ENCODE measurements around the gene OR56A4.

Gene OR56A4

GRCh38 chr11:6006395-6006794 is 351 bp downstream of the OR56A4 start:
- Histone ChIP-seq H3K27ac (ENCODE audit: low read depth, low read length) (no peak overlapping the region), H3K36me3 (ENCODE audit: control insufficient read depth in 5 of 5, insufficient read depth in 5 of 5, low read length in 5 of 5) (no peaks in the 10 kb centered on the region), H3K9me3 (ENCODE audit: control insufficient read depth in 5 of 5, low read length in 5 of 5) (no peaks in the 10 kb centered on the region), H3K27me3 (ENCODE audit: control insufficient read depth in 5 of 5, insufficient read depth in 4 of 5, low read length in 5 of 5) (peaks cover 0 to under 1% (median 0%) of the 10 kb centered on the region in 5 donors), H3K4me1 (ENCODE audit: control insufficient read depth in 5 of 5, insufficient read depth in 5 of 5, low read length in 5 of 5) (no peaks in the 10 kb centered on the region), H3K9ac (ENCODE audit: low read length in 5 of 5) (no peak overlapping the region), H3K4me3 (ENCODE audit: low read depth in 1 of 5, low read length in 5 of 5) (no peak overlapping the region)

GRCh38 chr11:6002202-6002699 is 4.5 kb downstream of the OR56A4 start:
- Histone ChIP-seq H3K27ac (ENCODE audit: low read depth, low read length) (no peak overlapping the region), H3K27me3 (ENCODE audit: control insufficient read depth in 5 of 5, insufficient read depth in 4 of 5, low read length in 5 of 5) (no peaks in the 10 kb centered on the region), H3K9me3 (ENCODE audit: control insufficient read depth in 5 of 5, low read length in 5 of 5) (no peaks in the 10 kb centered on the region), H3K9ac (ENCODE audit: low read length in 5 of 5) (no peak overlapping the region), H3K36me3 (ENCODE audit: control insufficient read depth in 5 of 5, insufficient read depth in 5 of 5, low read length in 5 of 5) (no peaks in the 10 kb centered on the region), H3K4me1 (ENCODE audit: control insufficient read depth in 5 of 5, insufficient read depth in 5 of 5, low read length in 5 of 5) (no peaks in the 10 kb centered on the region), H3K4me3 (ENCODE audit: low read depth in 1 of 5, low read length in 5 of 5) (no peak overlapping the region)

- H3K27ac ChIP-seq (ENCODE audit: low read depth, low read length): no peak overlapping the region
- H3K4me3 ChIP-seq (ENCODE audit: low read depth in 1 of 5, low read length in 5 of 5): no peak overlapping the region
- H3K36me3 ChIP-seq (ENCODE audit: control insufficient read depth in 5 of 5, insufficient read depth in 5 of 5, low read length in 5 of 5): no peaks in the 10 kb centered on the region
- peaks cover 0 to 4% (median 0%) of the 10 kb centered on the region in 5 donors for H3K27me3 ChIP-seq (ENCODE audit: control insufficient read depth in 5 of 5, insufficient read depth in 4 of 5, low read length in 5 of 5)
- peaks cover 0 to 9% (median 3%) of the 10 kb centered on the region in 5 donors for H3K4me1 ChIP-seq (ENCODE audit: control insufficient read depth in 5 of 5, insufficient read depth in 5 of 5, low read length in 5 of 5)
- H3K9ac ChIP-seq (ENCODE audit: low read length in 5 of 5): no peak overlapping the region
- H3K9me3 ChIP-seq (ENCODE audit: control insufficient read depth in 5 of 5, low read length in 5 of 5): no peaks in the 10 kb centered on the region
These were observed 12.0 kb downstream of the OR56A4 start for GRCh38 chr11:5994791-5995190.

- no peaks in the 10 kb centered on the region for H3K36me3 ChIP-seq (ENCODE audit: control insufficient read depth in 5 of 5, insufficient read depth in 5 of 5, low read length in 5 of 5)
- no peaks in the 10 kb centered on the region for H3K9me3 ChIP-seq (ENCODE audit: control insufficient read depth in 5 of 5, low read length in 5 of 5)
- H3K4me1 ChIP-seq (ENCODE audit: control insufficient read depth in 5 of 5, insufficient read depth in 5 of 5, low read length in 5 of 5): peaks cover 0 to 9% (median 3%) of the 10 kb centered on the region in 5 donors
- H3K27me3 ChIP-seq (ENCODE audit: control insufficient read depth in 5 of 5, insufficient read depth in 4 of 5, low read length in 5 of 5): peaks cover 0 to 4% (median 0%) of the 10 kb centered on the region in 5 donors
- H3K27ac ChIP-seq (ENCODE audit: low read depth, low read length): no peak overlapping the region
- no peak overlapping the region for H3K9ac ChIP-seq (ENCODE audit: low read length in 5 of 5)
- H3K4me3 ChIP-seq (ENCODE audit: low read depth in 1 of 5, low read length in 5 of 5): no peak overlapping the region
These were observed 14.0 kb downstream of the OR56A4 start for GRCh38 chr11:5992604-5993251.

- Histone ChIP-seq H3K4me1 (ENCODE audit: control insufficient read depth in 5 of 5, insufficient read depth in 5 of 5, low read length in 5 of 5) (peaks cover 0 to 9% (median 3%) of the 10 kb centered on the region in 5 donors), H3K9ac (ENCODE audit: low read length in 5 of 5) (no peak overlapping the region), H3K27me3 (ENCODE audit: control insufficient read depth in 5 of 5, insufficient read depth in 4 of 5, low read length in 5 of 5) (peaks cover 0 to 4% (median 0%) of the 10 kb centered on the region in 5 donors), H3K9me3 (ENCODE audit: control insufficient read depth in 5 of 5, low read length in 5 of 5) (no peaks in the 10 kb centered on the region), H3K4me3 (ENCODE audit: low read depth in 1 of 5, low read length in 5 of 5) (no peak overlapping the region), H3K27ac (ENCODE audit: low read depth, low read length) (no peak overlapping the region), H3K36me3 (ENCODE audit: control insufficient read depth in 5 of 5, insufficient read depth in 5 of 5, low read length in 5 of 5) (no peaks in the 10 kb centered on the region)
These were observed 14.6 kb downstream of the OR56A4 start for GRCh38 chr11:5992150-5992549.

GRCh38 chr11:5989203-5989602 is 17.5 kb downstream of the OR56A4 start:
- H3K4me1 ChIP-seq (ENCODE audit: control insufficient read depth in 5 of 5, insufficient read depth in 5 of 5, low read length in 5 of 5): peaks cover 0 to 9% (median 3%) of the 10 kb centered on the region in 5 donors
- H3K27ac ChIP-seq (ENCODE audit: low read depth, low read length): no peak overlapping the region
- peaks cover 0 to 4% (median 0%) of the 10 kb centered on the region in 5 donors for H3K27me3 ChIP-seq (ENCODE audit: control insufficient read depth in 5 of 5, insufficient read depth in 4 of 5, low read length in 5 of 5)
- H3K36me3 ChIP-seq (ENCODE audit: control insufficient read depth in 5 of 5, insufficient read depth in 5 of 5, low read length in 5 of 5): no peaks in the 10 kb centered on the region
- no peaks in the 10 kb centered on the region for H3K9me3 ChIP-seq (ENCODE audit: control insufficient read depth in 5 of 5, low read length in 5 of 5)
- H3K9ac ChIP-seq (ENCODE audit: low read length in 5 of 5): no peak overlapping the region
- H3K4me3 ChIP-seq (ENCODE audit: low read depth in 1 of 5, low read length in 5 of 5): no peak overlapping the region

- Histone ChIP-seq H3K9me3 (ENCODE audit: control insufficient read depth in 5 of 5, low read length in 5 of 5) (peaks cover 0 to 3% (median 0%) of the 10 kb centered on the region in 5 donors), H3K9ac (ENCODE audit: low read length in 5 of 5) (no peak within 1 kb of the TSS), H3K4me3 (ENCODE audit: low read depth in 1 of 5, low read length in 5 of 5) (no peak within 1 kb of the TSS), H3K36me3 (ENCODE audit: control insufficient read depth in 5 of 5, insufficient read depth in 5 of 5, low read length in 5 of 5) (no peaks in the 10 kb centered on the region), H3K27me3 (ENCODE audit: control insufficient read depth in 5 of 5, insufficient read depth in 4 of 5, low read length in 5 of 5) (peaks cover 0 to 3% (median 0%) of the 10 kb centered on the region in 5 donors), H3K4me1 (ENCODE audit: control insufficient read depth in 5 of 5, insufficient read depth in 5 of 5, low read length in 5 of 5) (peaks cover 0 to 4% (median 2%) of the 10 kb centered on the region in 5 donors), H3K27ac (ENCODE audit: low read depth, low read length) (no peak within 1 kb of the TSS)
These were observed 19.9 kb downstream of the OR56A4 start, which contains the start of gene OR52L1 for GRCh38 chr11:5986885-5987284. OR52L1 (minus strand) TSS chr11:5986985; CDS start chr11:5986930, 55 bp downstream.

- peaks cover 0 to 3% (median 0%) of the 10 kb centered on the region in 5 donors for H3K27me3 ChIP-seq (ENCODE audit: control insufficient read depth in 5 of 5, insufficient read depth in 4 of 5, low read length in 5 of 5)
- H3K27ac ChIP-seq (ENCODE audit: low read depth, low read length): no peak overlapping the region
- H3K4me3 ChIP-seq (ENCODE audit: low read depth in 1 of 5, low read length in 5 of 5): no peak overlapping the region
- no peaks in the 10 kb centered on the region for H3K36me3 ChIP-seq (ENCODE audit: control insufficient read depth in 5 of 5, insufficient read depth in 5 of 5, low read length in 5 of 5)
- no peak overlapping the region for H3K9ac ChIP-seq (ENCODE audit: low read length in 5 of 5)
- H3K4me1 ChIP-seq (ENCODE audit: control insufficient read depth in 5 of 5, insufficient read depth in 5 of 5, low read length in 5 of 5): no peaks in the 10 kb centered on the region
- peaks cover 0 to 6% (median 3%) of the 10 kb centered on the region in 5 donors for H3K9me3 ChIP-seq (ENCODE audit: control insufficient read depth in 5 of 5, low read length in 5 of 5)
These were observed 23.3 kb downstream of the OR56A4 start for GRCh38 chr11:5983443-5983842.

- no peaks in the 10 kb centered on the region for H3K4me1 ChIP-seq (ENCODE audit: control insufficient read depth in 5 of 5, insufficient read depth in 5 of 5, low read length in 5 of 5)
- H3K27ac ChIP-seq (ENCODE audit: low read depth, low read length): no peak overlapping the region
- H3K36me3 ChIP-seq (ENCODE audit: control insufficient read depth in 5 of 5, insufficient read depth in 5 of 5, low read length in 5 of 5): no peaks in the 10 kb centered on the region
- H3K27me3 ChIP-seq (ENCODE audit: control insufficient read depth in 5 of 5, insufficient read depth in 4 of 5, low read length in 5 of 5): no peaks in the 10 kb centered on the region
- no peak overlapping the region for H3K4me3 ChIP-seq (ENCODE audit: low read depth in 1 of 5, low read length in 5 of 5)
- H3K9ac ChIP-seq (ENCODE audit: low read length in 5 of 5): no peak overlapping the region
- H3K9me3 ChIP-seq (ENCODE audit: control insufficient read depth in 5 of 5, low read length in 5 of 5): peaks cover 0 to 7% (median 0%) of the 10 kb centered on the region in 5 donors
These were observed 33.2 kb downstream of the OR56A4 start for GRCh38 chr11:5973530-5973929.

- H3K9ac ChIP-seq (ENCODE audit: low read length in 5 of 5): no peak within 1 kb of the TSS
These were observed 38.4 kb downstream of the OR56A4 start, which contains the start of gene OR56A5 for GRCh38 chr11:5968394-5968793. OR56A5 (minus strand) TSS chr11:5968494; CDS start chr11:5968494, 0 bp downstream.

More at GRCh38 chr11:5968394-5968793, 38.4 kb downstream of the OR56A4 start, which contains the start of gene OR56A5:
- peaks cover 0 to 7% (median 4%) of the 10 kb centered on the region in 5 donors for H3K9me3 ChIP-seq (ENCODE audit: control insufficient read depth in 5 of 5, low read length in 5 of 5)
- H3K4me1 ChIP-seq (ENCODE audit: control insufficient read depth in 5 of 5, insufficient read depth in 5 of 5, low read length in 5 of 5): no peaks in the 10 kb centered on the region
- peaks cover 0 to 6% (median 0%) of the 10 kb centered on the region in 5 donors for H3K27me3 ChIP-seq (ENCODE audit: control insufficient read depth in 5 of 5, insufficient read depth in 4 of 5, low read length in 5 of 5)
- no peak within 1 kb of the TSS for H3K4me3 ChIP-seq (ENCODE audit: low read depth in 1 of 5, low read length in 5 of 5)
- no peak within 1 kb of the TSS for H3K27ac ChIP-seq (ENCODE audit: low read depth, low read length)
- no peaks in the 10 kb centered on the region for H3K36me3 ChIP-seq (ENCODE audit: control insufficient read depth in 5 of 5, insufficient read depth in 5 of 5, low read length in 5 of 5)
